ENCODE data around the gene HOGA1.

DNA sequence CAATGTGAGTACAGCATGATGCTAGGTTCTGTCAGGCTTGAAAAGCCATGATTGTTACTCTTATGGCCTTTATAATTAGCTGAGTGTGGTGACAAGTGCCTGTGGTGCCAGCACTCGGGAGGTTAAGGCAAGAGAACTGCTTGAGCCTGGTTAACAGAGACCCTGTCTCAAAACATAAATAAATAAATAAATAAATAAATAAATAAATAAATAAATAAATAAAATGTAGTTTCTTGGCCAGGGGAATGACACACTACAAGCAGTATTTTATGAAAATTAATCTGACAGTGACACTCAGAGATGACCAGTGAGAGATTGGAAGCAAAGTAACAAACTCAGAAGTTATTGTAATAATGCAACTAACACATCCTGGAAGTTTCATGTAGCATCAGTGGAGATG lies 51.4 kb downstream of the HOGA1 start:
- TF ChIP-seq FOXA1 (IDR thresholded peaks at IDR 0.05) (no peak), ARNT (IDR thresholded peaks at IDR 0.05) (no peak), FOXM1 (IDR thresholded peaks at IDR 0.05; ENCODE audit: borderline replicate concordance) (no peak), LEF1 (IDR thresholded peaks at IDR 0.05; ENCODE audit: borderline replicate concordance) (no peak), HDGF (IDR thresholded peaks at IDR 0.05; ENCODE audit: borderline replicate concordance) (no peak), L3MBTL2 (conservative IDR thresholded peaks at IDR 0.05) (no peak), ELF4 (IDR thresholded peaks at IDR 0.05) (no peak), NFRKB (IDR thresholded peaks at IDR 0.05) (no peak)

Data from HEK293T (cell line).